ENCODE results near the gene MICB.

The MICB gene

DNA sequence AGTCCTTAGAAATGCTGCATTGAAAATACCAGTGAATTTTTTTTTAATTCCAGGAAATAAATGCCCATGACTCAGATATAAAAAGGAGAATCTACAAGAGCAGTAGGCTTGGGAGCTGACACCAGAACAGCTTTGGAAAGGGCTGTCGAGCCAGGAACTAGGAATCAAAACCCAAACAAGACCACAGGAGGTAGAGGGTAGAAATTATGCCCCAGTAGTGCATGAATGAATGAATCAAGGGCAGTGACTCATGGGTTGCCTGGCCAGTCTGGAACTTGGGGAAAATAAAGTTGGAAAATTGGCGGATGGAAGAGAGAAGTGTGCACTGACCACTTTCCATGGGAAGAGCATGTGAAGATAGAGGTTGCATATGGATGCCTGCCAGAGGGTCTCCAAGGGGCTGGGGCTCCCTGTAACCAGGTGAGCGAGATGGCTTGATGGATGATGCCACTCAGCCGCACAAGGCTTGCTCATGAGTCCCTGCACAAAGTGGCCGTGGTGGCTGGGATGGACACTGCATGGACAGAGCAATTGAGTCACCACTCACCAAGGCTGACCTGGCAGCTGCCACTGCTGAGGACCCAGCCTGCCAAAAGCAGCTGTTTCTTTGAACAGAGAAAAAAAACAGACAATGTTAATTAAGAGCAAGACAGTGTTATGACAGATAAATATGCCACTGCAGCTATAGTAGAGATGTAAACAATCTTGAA is 15.7 kb downstream of the MICB start:
- FAIRE-seq, result no peak

DNA sequence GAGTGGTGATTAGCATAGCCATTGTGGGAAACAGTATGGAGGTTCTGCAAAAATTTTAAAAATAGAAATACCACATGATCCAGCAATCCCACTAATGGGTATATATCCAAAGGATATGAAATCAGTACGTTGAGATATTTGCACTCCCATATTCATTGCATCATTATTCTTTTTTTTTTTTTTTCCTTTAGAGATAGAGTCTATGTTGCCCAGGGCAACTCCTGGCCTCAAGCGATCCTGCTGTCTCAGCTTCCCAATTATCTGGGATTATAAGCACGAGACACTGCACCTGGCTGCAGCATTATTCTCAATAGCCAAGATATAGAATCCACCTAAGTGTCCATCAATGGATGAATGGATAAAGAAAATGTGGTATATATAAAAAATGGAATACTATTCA is 23.9 kb downstream of the MICB start:
- FAIRE-seq, result no peak

DNA sequence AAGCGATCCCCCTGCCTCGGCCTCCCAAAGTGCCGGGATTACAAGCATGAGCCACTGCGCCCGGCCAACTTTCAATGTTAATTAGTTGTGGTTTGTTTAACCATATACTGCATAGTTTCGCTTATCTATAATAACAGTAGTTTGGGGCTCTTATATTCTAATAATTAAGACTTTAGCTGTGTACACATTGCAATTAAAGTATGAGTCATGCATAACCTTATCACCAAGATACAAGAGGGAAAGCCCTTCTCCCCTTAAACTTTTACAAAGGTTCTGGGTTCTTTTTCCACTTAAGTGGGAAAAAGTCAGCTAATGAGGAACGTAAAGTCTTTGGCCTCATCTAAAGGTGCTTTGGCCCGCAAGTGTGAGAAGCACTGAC is 27.6 kb downstream of the MICB start:
- FAIRE-seq, result no peak

DNA sequence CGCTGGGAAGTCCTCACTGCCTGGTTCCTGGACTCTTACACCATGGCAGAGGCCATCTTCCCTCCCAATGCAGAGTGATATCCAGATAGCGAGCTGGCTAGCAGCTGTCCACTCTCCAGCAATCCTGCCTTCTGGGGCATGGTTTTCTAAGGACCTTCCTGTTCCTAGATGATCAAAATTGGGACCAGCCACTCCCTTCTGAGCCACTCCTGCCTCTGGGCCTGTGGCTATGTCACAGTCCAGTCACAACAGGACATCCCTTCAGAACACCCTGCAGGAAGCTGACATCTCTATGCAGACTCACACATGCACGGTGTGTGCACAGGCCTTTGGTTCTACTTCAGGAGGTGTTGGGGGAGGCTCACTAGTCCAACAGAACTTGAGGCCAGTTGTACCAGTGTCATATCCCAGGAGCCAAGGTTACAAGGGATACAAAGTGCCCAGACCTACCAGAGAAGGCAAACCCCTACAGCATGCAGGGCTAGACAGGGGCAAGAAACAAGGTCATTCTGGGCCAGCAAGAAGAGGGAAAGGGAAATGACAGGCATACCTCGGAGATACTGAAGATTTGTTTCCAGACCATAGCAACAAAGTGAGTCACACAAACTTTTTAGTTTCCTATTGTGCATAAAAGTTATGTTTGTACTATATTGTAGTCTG is 28.1 kb downstream of the MICB start:
- no peak for FAIRE-seq

DNA sequence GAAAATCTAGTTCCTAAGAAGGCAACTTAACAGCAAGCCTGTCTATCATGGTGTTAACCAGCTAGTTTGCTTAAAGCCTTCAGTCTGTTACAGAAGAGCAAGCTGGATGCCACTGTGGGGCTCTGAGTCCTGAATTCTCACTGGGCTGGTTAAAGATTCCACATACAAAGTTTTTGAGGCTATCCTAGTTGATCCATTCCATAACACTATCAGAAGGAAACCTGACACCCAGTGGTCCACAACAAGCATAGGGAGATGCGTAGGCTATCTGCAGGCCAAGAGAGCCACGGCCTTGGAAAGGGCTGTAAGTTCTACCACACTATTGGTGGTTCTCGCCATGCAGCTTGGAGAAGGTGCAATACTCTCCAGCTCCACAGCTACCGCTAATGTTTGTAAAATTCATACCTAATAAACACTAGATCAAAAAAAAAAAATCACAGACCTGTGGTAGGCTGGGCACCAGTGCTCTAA is 30.4 kb downstream of the MICB start:
- no peak for FAIRE-seq

DNA sequence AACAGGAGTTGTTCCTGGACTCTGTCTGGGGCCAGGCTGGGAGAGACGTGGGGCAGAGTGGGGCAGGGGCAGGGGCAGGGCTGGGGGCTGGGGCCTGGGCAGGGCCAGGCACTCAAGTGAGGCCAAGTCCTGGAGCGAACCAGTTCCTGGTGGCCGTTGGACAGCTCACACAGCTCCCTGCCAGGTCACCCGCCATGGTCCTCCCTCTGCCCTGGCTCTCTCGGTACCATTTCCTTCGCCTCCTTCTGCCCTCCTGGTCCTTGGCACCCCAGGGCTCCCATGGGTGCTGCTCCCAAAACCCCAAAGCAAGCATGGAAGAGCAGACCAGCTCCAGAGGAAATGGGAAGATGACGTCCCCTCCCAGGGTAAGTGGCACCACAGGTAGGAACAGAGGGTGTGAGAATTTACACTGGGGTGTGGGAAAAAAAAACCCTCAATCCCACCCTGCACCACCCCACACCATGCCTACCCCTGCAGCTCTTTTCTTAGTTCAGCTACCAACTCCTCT is 30.9 kb downstream of the MICB start, which contains the start of gene MCCD1:
MCCD1 (plus strand) TSS at position 142 of the 508 bp plus-strand sequence; CDS start at position 195, 53 bp downstream.
- FAIRE-seq, result no peak

DNA sequence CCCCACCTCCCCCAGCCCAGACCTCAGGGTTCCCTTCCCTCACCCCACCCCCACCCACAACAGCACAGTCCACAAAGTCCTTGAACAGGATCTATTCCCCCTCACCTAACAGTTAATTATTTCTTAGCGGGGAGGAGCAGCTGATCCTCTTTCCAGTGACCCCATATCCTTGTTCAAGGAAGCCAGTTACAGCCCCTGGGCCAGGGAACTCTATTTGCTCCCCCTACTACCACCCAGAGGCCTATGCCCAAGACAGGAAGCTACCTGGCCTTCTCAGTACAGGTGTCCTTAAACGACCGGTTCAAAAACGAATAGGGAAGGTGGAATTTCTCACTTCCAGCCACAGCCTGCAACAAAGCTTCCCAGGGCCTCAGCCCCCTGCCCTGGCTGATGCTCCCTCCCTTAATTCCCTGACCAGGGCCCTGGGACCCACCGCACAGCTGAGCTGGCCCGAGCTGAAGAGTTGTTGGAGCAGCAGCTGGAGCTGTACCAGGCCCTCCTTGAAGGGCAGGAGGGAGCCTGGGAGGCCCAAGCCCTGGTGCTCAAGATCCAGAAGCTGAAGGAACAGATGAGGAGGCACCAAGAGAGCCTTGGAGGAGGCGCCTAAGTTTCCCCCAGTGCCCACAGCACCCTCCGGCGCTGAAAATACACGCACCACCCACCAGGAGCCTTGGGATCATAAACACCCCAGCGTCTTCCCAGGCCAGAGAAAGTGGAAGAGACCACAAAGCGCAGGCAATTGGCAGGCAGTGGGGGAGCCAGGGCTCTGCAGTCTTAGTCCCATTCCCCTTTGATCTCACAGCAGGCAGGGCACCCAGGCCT is 31.6 kb downstream of the MICB start:
- FAIRE-seq, result no peak

DNA sequence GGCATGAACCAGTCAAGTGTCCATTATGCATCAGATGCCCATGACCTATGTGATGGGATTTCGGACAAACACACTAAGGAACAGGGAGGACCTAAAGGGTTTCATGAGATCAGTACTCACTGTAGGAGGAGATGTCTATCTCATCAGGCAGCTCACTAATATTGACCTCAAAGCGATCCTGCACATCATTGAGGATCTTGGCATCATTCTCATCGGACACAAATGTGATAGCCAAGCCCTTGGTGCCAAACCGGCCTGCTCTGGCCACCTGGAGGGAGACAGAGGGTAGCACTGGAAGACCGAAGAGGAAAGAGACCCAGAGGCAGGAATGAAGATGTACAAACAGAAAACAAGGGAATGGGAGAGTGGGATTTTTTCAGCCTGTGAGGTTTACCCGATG is 32.7 kb downstream of the MICB start:
- FAIRE-seq, result no peak

DNA sequence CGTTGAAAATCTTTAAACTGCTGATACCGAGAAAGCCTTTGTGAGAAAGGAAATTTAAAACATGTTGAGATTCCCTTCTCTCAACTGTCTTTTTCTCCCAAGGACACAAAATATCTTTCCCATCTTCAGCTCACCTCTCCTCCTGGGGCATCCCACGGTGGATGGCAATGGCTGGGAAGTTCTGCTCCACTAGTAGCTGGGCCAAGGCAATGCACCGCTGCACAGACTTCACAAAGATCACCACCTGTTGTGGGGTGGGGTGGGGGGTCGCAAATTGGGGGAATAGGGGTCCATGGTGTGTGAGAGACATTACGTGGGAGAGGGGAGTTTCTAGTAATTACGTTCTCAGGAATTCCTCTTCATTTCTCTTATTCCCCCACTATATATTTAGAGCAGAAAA is 33.2 kb downstream of the MICB start:
- no peak for FAIRE-seq

DNA sequence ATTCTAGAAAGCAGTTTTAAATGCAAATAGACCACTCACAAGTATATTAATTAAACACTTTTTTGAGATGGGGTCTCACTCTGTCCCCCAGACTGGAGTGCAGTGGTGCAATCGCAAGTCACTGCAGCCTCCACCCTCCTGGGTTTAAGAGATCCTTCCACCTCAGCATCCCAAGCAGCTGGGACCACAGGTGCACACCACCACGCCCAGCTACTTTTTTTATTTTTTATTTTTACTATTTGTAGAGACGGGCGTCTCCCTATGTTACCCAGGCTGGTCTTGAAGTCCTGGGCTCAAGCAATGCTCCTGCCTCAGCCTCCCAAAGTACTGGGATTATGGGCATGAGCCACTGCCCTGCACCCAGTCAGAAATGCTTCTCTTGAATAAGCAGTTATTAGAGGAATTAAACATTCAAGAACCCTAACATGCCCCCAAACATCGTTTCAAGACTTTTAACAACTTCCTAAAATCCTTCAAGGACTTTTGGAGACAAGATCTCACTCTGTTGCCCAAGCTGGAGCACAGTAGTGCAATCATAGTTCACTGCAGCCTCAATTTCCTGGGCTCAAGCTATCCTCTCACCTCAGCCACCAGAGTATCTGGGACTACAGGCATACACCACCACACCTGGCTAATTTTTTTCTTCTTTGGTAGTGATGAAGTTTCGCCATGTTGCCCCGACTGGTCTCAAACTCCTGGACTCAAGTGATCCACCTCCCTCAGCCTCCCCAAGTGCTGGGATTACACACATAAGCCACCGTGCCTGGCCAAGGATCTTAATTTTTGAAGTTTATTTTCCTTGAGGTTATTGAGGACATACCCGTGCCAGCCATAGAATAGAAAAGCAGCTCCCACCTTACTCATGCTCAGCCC is 34.1 kb downstream of the MICB start:
- no peak for FAIRE-seq

DNA sequence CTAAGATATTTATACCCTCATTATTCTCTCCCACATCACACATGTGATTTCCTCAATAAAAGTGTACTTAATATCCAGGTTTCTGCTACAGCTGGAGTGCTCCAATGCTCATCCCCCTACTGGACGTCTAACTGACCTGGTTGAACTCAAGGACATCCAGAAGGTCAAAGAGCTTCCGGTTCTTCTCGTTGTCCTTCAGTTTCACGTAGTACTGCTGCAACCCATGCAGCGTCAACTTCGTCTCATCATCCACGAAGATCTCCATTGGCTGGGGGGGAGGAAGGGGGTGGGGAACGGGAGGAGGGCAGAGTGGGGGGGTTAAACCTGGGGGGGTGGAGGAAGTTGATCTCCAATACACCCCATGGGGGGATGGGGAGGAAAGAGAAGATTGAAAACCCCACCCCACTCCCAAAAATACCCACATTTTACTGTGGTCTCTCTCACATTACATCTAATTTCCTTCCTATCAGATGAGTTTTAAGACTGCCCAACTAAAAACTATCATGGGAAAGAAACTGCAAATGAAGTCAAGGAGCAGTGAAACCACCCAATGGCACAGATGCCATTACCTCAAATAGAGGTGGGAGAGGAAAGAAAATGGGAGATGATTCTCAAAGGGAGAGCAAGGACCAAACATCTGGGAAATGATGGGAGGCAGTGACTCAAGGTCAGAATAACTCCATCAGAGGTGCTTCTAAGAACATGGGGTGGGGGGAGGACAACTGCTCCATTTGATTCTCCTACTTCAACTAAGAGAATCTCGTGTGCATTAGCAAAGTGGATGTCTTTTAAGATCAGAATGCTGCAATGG is 34.9 kb downstream of the MICB start:
- no peak for FAIRE-seq

DNA sequence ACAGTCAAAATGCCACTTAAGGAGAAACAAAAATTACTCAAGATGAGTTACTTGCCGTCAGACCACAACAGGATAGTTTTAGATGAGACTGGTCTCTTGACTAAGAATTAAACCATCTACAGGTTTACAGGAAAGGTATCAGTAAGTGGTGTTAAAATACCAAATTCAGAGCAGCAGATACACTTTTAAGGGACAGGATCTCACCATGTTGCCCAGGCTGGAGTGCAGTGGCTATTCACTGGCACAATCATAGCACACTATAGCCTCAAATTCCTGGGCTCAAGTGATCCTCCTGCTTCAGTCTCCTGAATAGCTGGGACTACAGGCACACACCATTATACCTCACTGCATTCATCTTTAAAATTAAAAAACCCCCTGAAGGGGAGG is 35.5 kb downstream of the MICB start:
- FAIRE-seq, result no peak

DNA sequence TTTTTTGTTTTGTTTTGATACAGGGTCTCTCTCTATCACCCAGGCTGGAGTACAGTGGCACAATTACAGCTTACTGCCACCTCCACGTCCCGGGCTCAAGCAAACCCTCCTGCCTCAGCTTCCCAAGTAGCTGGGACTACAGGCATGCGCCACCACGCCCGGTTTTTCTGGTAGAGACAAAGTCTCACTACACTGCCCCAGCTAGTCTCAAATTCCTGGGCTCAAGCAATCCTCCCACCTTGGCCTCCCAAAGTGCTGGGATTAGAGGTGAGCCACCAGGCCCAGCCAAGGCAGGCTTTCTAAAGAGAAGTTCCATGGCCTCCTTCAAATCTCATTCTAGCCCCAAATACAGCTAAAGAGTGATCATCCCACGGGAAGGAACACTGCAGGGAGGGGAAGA is 36.1 kb downstream of the MICB start:
- no peak for FAIRE-seq

DNA sequence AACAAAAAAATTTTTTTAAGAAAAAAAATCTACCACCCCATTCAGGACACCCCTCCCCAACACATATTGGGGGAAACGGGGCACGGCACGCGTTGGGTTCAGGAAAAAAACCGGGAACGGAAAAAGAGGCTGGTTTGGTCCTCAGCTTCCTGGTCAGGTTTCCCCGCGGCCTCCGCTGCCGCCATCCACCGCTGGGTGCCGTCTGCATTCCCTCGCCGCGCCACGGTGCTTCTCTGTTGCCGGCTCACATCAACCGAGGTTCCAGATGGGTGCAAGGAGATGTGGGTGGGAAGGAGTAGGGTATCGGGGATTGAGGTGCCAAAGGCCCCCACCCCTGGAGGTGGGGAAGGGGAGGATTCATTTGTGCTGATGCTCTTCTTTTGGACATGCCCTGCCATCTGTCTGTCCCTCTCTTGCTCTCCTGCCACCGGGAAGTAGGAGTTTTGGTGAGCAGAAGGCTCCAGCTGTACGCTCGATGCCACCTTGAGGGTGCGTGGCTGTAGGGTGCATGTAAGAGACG is 36.6 kb downstream of the MICB start:
- no peak for FAIRE-seq

DNA sequence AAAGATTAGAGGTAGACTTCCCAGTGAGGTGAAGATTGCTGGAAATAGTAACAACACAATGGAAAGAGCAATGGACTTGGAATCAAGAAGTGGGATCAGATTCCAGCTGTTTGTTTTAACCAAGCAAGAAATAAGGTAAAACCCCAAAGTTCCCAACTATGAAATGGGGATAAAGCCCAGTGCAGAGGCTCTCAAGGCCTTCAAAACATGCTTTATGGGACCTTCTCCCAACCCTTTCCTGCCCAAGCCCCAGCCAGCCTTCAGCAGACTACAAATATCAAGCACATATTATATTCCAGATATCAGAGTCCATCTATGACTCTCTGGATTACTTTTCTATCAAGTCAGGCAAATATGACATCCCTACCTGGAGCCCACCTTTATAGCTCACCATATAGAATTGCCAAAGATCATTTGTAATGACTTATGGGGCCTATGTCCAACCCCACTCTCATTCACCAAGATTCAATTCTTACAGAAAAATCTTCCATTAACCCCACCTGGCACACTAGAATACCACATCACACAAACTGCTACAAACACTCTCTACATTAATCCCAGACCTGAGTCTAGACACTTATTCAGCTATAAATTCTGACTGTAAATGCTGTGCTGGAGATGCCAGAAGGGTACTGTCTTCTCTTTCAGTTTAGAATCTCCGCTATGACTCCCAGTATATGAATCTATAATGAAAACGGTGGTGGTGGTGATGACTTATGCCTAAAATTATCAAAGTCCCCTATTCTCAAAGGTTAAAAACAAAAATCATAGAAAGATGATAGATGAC is 37.8 kb downstream of the MICB start:
- FAIRE-seq, result no peak

DNA sequence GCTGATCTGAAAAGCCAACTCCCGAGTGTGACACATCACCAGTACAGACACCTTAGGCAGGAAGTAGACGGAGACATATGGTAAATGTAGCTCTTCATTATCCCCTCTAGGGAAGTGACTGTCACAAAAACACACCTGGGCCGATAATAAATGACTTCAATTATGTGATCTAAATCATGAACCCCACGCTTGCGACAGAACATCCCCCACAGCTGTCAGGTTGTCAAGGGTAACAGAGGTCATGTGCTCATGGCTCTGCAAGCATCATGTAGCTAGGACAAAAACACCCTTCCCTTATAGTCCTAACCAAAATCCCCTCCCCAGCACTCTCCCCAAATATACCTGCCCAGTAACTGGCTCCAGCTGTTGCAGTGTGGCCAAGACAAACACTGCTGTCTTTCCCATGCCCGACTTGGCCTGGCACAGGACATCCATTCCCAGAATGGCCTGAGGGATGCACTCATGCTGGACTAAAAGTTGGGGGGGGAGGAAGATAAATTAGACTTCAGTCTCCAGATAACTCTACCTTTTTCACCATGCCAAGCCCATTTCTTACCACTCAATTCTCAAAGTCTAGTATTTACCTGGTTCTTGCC is 41.0 kb downstream of the MICB start:
- no peak for FAIRE-seq

DNA sequence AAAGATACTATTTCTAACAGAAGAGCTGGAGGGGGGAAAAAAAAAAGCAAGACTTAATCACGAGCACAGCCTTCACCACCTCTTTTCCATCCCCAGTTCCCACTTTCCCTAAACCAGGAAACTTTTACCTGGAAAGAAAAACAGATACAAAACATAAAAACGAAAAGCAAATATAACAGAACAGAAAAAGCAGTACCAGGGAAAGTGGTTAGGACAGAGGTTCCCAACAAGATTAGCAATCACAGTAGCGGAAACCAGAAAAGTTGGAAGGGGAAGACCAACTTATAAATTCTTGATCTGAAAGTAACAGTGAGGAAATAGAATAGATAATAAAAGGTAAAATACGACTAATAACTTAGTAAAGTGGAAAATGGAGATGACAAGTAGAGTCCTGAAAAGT is 42.7 kb downstream of the MICB start:
- no peak for FAIRE-seq

DNA sequence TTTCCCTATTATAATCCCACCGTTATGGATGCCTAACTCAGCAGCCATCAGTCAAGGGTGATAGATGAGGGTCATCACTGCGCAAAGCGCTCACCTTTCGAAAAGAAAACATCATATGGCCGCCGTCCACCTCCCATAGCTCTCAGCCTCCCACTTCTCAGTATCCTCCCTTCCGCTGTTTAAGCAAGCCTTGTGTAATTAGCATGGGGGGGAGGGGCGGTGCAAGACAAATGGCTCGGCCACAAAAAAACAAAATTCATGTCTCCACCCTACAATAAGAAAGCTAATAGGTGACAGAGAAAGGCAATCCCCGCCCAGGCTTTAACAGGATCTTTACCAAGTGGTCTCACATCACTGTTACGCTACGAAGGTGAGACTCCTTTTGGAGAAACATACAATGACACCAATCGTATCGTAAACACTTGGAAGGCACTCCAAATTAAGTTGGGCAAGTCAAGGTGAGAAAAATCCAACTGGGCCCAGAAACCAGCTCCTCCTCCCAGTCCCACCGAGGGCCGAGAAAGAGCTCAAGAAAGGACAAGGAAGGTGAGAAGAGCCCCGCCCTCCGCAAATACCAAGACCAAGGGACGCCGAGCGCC is 43.2 kb downstream of the MICB start:
- no peak for FAIRE-seq

DNA sequence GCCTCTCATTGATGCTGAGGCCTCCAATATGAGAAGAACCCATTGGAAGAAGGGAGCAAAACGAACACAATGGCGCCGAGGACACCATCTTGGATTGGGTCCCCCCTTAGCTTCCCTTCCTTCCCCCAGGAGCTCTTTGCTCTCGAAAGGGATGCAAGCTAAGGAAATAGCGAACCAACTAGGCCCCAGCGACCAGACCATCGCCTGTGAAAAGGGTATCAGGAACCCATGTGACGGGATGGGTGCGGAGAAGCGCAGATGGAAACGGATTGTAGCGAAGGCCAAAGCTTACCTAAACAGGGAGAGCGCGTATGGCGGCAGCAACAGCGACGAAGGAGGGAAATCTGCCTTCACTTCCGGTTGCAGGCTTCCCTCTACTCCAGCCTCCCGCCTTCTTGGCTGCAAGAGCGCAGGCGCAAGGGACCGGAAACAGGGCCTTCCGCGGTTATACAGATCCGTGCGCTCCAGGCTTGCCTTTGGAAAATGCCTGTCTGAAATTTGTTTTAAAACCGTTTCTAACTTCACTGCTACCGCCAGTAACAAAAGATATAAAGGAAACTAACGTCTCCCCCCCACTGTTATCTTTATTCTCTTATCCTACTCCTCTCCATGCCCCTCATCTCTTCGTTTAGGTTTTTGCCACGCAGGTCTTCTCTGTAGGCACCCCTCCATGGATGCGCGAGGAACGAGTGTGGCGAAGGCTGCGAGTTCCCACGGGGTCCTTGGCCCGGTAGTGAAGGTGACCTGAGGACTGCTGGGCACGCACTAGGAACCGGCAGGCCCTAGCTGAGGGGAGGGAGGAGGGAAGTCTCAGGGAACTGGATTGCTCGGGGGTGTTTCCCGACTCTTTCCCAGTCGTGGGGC is 43.9 kb downstream of the MICB start, which contains the start of gene DDX39B:
DDX39B (minus strand) TSS at position 346 of the 864 bp plus-strand sequence. CDS start 1,471 bp downstream, outside the sequence.
- peak; percentile 90 for FAIRE-seq

Data from A204.1 (cell line).